Measurements from ENCODE around the gene POM121L2.

Gene POM121L2

DNA sequence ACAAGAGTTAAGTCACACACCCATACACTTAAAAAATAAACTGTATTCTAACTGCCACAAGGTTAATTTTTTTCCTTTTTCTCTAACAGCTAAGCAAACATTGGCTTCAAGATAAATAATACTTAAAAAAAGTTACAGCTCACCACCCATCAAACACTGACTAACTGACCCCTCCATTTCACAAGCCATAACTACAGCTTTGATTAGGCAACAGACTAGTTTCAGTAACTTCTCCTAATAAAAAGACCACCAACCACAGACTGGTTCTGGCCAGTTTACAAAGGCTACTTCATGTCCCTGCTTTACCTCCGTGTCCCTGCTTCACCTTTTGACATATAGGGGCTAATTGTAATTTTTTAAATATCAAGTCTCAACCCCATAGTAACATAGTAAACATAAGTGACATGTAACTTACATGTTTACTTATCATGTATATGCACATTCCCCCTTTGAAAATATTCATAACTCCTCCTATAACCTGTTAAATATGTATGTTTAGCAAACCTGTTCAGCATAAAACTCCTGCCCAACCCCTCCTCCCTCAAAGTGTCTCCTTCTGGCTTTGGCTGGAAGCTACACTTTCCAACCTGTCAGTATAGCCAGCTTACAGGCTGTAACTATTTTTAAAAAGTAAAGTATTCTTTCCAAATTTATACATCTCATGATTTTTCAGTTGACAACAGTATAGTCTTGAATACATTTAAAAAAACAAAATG lies 15.1 kb upstream of the POM121L2 start:
- TF ChIP-seq, protein P1, sequence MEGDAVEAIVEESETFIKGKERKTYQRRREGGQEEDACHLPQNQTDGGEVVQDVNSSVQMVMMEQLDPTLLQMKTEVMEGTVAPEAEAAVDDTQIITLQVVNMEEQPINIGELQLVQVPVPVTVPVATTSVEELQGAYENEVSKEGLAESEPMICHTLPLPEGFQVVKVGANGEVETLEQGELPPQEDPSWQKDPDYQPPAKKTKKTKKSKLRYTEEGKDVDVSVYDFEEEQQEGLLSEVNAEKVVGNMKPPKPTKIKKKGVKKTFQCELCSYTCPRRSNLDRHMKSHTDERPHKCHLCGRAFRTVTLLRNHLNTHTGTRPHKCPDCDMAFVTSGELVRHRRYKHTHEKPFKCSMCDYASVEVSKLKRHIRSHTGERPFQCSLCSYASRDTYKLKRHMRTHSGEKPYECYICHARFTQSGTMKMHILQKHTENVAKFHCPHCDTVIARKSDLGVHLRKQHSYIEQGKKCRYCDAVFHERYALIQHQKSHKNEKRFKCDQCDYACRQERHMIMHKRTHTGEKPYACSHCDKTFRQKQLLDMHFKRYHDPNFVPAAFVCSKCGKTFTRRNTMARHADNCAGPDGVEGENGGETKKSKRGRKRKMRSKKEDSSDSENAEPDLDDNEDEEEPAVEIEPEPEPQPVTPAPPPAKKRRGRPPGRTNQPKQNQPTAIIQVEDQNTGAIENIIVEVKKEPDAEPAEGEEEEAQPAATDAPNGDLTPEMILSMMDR (IDR thresholded peaks at IDR 0.05): no peak

DNA sequence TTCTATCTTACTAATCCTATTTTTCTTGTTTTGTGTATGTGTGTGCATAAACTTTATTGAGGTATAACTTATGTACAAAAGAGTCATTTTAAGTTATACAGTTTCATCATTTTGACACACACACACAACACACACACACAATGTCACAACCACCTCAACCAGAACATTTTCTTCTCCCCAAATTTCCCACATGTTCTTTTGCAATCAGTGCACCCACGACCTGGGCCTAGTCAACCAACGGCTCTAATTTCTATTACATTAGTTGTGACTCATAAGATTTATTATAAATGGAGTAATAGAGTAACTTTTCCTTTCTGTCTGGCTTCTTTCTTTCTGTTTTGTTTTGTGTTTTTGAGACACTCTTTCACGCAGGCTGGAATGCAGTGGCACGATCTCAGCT lies 9.8 kb upstream of the POM121L2 start:
- TF ChIP-seq, protein P1 (IDR thresholded peaks at IDR 0.05): no peak

DNA sequence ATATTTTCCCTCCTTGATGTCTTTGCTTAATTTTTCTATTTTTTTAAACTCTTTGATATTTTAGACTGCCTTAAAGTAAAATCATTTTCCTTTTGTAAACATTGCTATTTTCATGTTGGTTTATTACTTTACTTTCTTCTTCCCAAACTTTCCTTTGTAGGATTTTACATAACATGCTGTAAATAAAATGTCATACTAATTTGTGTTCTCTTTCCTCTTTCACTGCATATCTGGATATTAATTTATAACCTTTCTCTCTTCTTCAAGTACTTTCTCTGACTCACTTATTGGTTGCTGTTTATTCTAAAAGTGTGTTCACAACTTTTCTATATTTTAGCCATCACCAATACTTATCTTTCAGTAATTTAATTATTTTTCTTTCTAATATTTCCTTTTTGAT lies 9.3 kb upstream of the POM121L2 start:
- TF ChIP-seq, protein P1 (IDR thresholded peaks at IDR 0.05): no peak

DNA sequence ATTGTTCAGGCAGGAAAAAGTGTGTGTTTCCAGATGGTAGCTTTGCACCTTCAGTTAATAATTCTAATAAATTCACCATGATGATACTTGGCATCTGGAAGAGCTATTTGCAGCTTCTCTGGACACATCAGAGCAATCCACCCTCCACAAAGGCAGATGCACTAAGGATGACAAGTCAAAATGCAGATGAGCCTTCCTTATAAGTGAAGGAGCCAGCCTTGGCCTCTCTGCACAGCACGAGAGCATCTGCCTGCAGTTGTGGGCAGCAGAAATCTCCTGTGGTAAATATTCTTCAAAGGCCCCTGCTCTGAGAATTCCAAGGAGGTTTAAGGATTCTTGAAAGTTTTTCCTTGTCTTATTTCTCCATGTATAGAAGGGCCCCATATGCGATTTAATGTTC lies 6.9 kb upstream of the POM121L2 start:
- TF ChIP-seq, protein P1 (IDR thresholded peaks at IDR 0.05): no peak

DNA sequence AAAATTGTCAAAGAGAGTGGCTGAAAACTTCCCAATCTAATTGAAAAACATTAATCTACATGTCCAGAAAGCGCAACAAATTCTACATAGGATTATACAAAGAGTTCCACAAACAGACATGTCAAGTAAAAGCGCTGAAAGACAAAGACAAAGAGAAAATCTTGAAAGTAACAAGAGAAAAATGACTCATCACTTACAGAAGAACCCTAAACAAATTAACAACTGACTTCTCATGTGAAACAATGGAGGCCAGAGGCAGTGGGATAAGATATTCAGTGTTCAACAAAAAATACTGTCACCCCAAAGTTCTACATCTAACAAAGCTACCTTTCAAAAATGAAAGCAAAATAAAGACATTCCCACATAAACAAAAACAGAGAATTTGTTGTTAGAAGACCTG lies 2.0 kb upstream of the POM121L2 start:
- TF ChIP-seq, protein P1 (IDR thresholded peaks at IDR 0.05): no peak

DNA sequence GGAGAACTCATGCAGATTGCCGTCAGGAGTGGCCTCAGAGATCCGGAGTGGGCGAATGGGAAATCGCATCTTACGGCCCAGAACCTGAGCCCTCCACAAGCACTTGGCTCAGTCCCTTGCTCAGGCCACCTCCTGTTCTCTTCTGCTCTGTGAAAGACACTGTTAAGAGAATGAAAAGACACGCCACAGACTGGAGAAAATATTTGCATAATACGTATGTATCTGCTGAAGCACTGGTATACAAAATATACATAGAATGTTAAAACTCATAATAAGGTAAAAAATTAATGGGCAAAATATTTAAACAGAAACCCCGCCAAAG lies 838 bp upstream of the POM121L2 start:
- TF ChIP-seq, protein P1 (IDR thresholded peaks at IDR 0.05): no peak; the same call in 1 of the 2 replicates

DNA sequence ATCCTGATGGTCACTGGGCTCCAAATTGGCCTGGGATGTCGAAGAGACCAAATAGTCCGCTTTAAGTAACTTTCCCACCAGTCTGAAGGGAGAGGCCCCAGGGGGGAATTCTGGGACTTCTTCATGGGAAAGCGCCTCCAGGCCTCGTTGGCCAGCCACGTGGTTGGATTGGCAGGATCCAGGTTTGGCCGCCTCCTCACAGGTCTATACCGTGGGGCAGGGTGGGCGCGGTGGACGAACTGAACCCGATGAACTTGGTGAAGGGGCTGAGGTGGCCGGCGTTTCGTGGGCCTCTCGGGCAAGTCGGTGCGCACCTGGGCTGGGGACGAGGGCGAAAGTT lies 297 bp downstream of the POM121L2 start:
- TF ChIP-seq, protein P1 (IDR thresholded peaks at IDR 0.05): no peak
